GM12873 (cell line): ENCODE measurements around the gene UBE2E2.

Experiments
- TF ChIP-seq, protein P1 (sequence below): IDR thresholded peaks from 2 replicates; pipeline ENCODE4 v1.5.1; 2012; ENCODE audit warnings: low read depth, mild to moderate bottlenecking, moderate library complexity, low read length, control low read depth; ENCODE audit not compliant: insufficient read depth; ENCODE audit errors: missing control alignments

UBE2E2 gene

GRCh38 chr3:23446301-23446700 lies 243.2 kb downstream of the UBE2E2 start:
- TF ChIP-seq, protein P1, sequence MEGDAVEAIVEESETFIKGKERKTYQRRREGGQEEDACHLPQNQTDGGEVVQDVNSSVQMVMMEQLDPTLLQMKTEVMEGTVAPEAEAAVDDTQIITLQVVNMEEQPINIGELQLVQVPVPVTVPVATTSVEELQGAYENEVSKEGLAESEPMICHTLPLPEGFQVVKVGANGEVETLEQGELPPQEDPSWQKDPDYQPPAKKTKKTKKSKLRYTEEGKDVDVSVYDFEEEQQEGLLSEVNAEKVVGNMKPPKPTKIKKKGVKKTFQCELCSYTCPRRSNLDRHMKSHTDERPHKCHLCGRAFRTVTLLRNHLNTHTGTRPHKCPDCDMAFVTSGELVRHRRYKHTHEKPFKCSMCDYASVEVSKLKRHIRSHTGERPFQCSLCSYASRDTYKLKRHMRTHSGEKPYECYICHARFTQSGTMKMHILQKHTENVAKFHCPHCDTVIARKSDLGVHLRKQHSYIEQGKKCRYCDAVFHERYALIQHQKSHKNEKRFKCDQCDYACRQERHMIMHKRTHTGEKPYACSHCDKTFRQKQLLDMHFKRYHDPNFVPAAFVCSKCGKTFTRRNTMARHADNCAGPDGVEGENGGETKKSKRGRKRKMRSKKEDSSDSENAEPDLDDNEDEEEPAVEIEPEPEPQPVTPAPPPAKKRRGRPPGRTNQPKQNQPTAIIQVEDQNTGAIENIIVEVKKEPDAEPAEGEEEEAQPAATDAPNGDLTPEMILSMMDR: no peak

GRCh38 chr3:23448998-23449537 lies 245.9 kb downstream of the UBE2E2 start:
- TF ChIP-seq, protein P1: no peak

DNA sequence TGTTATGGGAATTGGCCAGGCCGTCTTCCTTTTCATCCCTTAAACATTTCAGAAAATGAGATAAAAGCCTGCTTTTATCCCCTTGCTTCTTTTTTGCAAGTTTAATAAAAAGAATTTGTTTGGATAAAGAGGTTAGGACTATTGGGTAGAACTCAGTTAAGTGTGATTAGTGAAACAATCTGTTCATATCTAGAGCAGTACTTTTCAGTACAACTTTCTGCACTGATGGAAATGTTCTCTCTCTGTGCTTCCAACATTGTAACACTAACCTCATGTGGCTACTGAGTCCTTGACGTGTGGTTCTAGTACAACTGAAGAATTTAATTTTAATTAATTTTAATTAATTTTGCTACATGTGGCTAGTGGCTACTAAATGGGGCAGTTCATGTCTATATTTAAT lies 246.9 kb downstream of the UBE2E2 start:
- TF ChIP-seq, protein P1: no peak

- TF ChIP-seq, protein P1: no peak
Measured at GRCh38 chr3:23450806-23451205, 247.7 kb downstream of the UBE2E2 start.

GRCh38 chr3:23452408-23452807 lies 249.3 kb downstream of the UBE2E2 start:
- TF ChIP-seq, protein P1: no peak

DNA sequence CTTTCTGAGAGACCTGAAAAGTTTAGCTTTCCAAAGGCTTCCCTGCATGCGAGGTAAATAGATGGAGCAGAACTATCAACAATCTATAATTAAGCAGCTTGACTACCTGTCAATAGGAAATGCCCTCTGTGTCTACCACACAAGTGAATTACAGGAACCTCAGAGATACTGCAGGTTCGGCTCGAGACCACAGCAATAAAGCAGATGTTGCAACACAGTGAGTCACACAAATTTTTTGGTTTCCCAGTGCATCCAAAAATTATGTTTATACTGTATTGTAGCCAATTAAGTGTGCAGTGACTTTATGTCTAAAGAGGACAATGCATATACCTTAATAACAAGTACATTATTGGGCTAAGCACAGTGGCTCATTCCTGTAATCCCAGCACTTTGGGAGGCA lies 252.0 kb downstream of the UBE2E2 start:
- TF ChIP-seq, protein P1: no peak

- TF ChIP-seq, protein P1: no peak
Measured at GRCh38 chr3:23455775-23456174, 252.6 kb downstream of the UBE2E2 start.
